HK-2 (cell line): ENCODE data around the gene TIRAP.
"Not testable (repeated sequence)": the region's sequence is repeated elsewhere in the genome, so short reads cannot be mapped to it uniquely, and the experiment has no call there.

ENCODE experiments used
- DNase-seq: peaks from one replicate; pipeline ENCODE4 v3.0.0-alpha.2; 2018; ENCODE audit not compliant: unreplicated experiment

TIRAP gene

GRCh38 chr11:126282736-126283591, at the start of gene TIRAP:
TIRAP (plus strand) TSS chr11:126283093; CDS start chr11:126290895, 7,802 bp downstream.
- peak; percentile 47 for DNase-seq

GRCh38 chr11:126233391-126233790, 49.5 kb upstream of the TIRAP start:
- DNase-seq, result no peak

DNA sequence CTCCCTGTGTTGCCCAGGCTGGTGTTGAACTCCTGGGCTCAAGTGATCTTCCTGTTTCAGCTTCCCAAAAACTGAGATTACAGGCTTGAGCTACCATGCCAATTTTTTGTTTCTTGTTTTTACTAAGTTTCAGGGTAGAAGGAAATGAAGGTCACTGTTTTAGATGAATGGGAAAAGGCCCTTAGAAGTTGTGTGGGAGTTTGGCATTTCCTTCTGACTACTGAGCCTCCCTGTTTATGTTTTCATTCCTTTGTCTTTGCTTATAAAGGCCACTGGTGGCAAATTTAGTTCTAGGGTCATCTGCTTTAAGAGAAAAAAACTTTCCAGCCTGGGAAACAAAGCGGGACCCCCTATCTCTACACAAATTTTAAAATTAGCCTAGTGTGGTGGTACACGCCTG, 36.3 kb upstream of the TIRAP start:
- DNase-seq, result no peak

- DNase-seq, result no peak
Measured at GRCh38 chr11:126253265-126253664, 29.6 kb upstream of the TIRAP start.

DNA sequence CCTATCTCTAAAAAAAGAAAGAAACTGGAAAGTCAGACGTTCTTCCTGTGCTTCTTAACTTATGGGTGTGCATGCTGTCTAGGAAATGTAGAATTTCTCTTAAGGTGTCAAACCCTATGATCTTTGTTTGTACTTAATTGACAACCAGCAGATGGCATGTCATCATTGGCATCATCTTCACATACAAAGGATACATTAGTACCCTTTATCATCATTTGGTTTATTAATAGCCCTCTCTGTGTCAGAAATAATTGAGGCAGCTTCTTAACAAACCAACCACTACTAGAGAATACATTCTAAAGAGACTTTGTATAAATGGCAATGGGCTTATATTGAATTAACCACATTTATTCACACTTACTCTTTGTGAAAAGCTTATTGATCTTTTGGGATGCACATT, 28.1 kb upstream of the TIRAP start:
- no peak for DNase-seq

DNA sequence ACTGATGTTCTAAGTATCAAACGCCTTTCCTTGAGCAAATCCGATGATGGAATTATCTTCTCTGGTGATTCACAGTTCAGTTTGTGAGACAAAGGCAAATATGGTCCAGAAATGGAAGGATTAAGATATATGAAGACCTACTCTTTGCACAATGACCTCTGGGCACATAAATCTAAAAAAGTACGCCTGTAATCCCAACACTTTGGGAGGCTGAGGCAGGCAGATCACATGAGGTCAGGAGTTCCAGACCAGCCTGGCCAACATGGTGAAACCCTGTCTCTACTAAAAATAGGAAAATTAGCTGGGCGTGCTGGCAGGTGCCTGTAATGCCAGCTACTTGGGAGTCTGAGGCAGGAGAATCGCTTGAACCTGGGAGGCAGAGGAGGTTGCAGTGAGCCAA, 27.4 kb upstream of the TIRAP start:
- DNase-seq, result not testable (repeated sequence)

DNA sequence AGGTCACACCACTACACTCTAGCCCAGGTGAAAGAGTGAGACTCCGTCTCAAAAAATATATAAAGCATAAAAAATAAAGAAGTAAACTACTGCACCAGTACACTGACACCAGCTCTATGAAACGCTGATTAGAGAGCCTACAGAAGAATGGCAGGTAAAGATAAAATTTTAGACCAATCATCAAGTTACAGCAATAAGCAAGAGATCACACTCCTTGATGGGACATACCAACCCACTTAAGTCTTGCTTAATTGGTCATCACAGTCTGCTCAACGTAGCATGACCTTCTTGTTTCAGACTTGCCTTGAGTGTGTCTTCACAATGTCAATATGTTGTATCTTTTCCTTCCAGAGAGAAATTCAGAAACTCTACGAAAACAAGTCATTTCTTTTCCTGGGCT, 26.7 kb upstream of the TIRAP start:
- no peak for DNase-seq

- DNase-seq, result no peak
Measured at GRCh38 chr11:126257144-126257543, 25.7 kb upstream of the TIRAP start.

DNA sequence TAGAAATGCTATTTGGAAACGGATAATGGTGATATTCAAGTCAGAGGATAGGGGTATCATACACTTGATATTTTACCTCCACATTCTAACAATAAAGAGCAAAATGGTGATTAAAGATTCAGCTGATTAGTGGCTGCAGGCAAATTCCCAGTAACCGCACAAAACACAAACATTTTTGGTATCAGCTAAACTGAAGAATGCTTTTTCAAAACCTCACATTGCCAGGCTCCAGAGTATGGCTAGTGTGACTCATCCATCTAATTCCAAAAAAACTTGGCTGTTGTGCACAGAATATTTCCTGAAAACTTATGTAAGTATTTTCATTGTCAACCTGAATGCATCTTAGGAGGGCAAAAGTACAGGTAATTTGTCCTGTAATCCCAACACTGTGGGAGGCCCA, 25.1 kb upstream of the TIRAP start:
- DNase-seq, result no peak

DNA sequence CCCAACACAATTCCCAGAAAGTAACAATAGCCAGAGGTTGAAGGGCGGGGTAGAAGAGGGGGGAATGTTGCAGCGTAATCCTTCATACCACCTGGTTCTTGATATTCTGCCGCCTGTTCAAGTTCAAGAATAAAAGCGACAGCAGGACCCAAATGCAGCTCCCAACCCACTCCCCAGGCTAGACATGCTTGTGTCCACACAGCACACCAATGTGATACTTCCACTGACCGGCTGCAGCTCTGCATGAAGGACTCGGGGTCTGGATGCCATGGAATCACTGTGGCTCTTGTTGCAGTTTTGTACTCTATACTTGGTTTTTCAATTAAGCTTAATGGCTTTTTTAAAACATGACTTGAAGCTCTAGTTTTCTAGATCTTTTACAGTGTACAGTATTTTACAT, 20.7 kb upstream of the TIRAP start:
- no peak for DNase-seq

- no peak for DNase-seq
Measured at GRCh38 chr11:126263489-126263888, 19.4 kb upstream of the TIRAP start.

DNA sequence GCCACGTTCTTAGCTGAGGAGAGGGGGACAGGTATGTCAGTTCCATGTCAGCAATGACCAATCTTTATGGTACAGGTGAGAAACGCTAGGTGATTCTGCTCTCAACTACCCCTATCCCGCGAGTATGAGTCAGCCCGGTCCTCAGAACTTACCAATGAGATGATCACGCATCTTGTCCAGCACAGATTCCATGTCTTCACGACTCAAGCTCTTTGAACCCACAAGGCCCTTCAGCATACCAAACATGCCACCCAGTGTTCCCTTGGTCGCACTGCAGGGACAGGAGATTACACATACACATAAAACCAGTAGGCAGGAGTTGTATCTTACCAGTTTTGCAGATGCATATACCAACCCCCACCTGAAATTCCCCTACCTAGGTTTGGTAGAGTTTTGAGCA, 17.1 kb upstream of the TIRAP start:
- DNase-seq, result no peak

GRCh38 chr11:126267650-126268049, 15.2 kb upstream of the TIRAP start:
- DNase-seq, result no peak

GRCh38 chr11:126268361-126268707, 14.6 kb upstream of the TIRAP start:
- no peak for DNase-seq

GRCh38 chr11:126268708-126269579, 13.9 kb upstream of the TIRAP start, which contains the start of the genes FOXRED1 and SRPRA:
FOXRED1 (plus strand) TSS chr11:126269154; CDS start chr11:126269207, 53 bp downstream.
SRPRA (minus strand) TSS chr11:126268895; CDS start chr11:126268804, 91 bp downstream.
- peak; percentile 97 for DNase-seq

DNA sequence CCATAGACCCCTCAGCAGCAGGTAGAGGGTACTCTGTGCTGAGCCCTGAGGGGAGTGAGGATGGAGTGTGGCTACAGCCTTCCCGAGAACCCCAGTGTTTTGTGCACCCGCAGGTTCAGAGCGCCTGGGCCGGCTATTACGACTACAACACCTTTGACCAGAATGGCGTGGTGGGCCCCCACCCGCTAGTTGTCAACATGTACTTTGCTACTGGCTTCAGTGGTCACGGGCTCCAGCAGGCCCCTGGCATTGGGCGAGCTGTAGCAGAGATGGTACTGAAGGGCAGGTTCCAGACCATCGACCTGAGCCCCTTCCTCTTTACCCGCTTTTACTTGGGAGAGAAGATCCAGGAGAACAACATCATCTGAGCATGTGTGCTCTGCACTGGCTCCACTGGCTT, 5.6 kb upstream of the TIRAP start:
- no peak for DNase-seq

DNA sequence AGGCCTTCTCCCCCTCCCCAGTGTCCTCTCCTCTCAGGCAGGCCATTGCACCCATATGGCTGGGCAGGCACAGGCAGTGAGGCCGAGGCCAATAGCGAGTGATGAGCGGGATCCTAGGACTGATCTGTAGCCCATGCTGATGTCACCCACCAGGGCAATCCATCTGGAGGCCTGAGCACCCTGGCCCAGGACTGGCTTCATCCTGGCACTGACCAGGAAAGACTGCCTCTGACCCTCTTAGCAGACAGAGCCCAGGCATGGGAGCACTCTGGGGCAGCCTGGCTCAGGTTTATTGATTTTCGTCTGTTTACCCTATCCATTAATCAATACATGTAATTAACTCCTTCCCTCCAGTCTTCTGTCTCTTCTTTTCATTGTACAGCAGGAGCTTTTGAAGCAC, 5.1 kb upstream of the TIRAP start:
- no peak for DNase-seq

DNA sequence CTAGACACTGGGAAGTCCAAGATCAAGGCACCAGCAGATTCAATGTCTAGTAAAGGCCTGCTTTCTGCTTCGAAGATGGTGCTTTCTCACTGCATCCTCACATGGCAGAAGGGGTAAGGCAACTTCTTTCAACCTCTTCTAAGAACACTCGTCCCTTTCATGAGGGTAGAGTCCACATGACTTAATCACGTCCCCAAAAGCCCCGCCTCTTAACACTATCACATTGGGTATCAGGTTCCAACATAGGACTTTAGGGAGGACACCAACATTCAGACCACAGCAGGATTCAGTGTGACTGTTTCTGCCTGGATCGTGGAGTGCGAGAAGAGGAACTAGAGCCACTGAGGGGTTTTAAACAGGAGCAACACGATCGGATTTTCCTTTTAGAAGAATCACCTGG, 3.7 kb upstream of the TIRAP start:
- DNase-seq, result no peak

- no peak for DNase-seq
Measured at GRCh38 chr11:126280595-126280994, 2.3 kb upstream of the TIRAP start.

- DNase-seq, result no peak
Measured at GRCh38 chr11:126281245-126281644, 1.6 kb upstream of the TIRAP start.

GRCh38 chr11:126281666-126282175, 1.2 kb upstream of the TIRAP start:
- no peak for DNase-seq

- DNase-seq, result no peak
Measured at GRCh38 chr11:126282361-126282735, 545 bp upstream of the TIRAP start.

DNA sequence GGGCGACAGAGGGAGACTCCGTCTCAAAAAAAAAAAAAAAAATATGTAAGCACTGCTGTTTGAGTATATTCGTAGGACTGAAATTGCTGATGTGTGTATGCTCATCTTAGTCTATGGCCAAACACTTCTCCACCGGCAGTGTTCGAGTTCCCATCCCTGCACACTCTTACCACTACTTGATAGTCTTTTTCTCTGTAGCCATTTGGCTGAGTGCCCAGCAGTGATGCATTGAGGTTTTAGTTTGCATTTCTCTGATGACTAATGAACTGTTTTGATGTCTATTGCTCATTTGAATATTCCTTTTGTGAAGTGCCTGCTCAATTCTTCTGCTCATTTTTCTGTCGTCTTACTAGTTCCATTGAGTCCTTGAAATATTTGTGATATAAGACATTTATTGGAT, 1.9 kb downstream of the TIRAP start:
- peak; percentile 54 for DNase-seq
